GM23338 (cell line): Measurements from ENCODE around the gene HIVEP3. TPM values are rescaled to one million over a fixed set of nuclear protein-coding genes. Genes with fewer than 3 reads are reported as not detected.
"Not testable (repeated sequence)": the region's sequence is repeated elsewhere in the genome, so short reads cannot be mapped to it uniquely, and the experiment has no call there.

Experiments
- ATAC-seq: fragments of 200-7000 bp; cut with Tn5 transposase; 3 replicates; pipeline ENCODE4 v1.9.1; 2020
- DNase-seq: peaks from one replicate; pipeline ENCODE4 v3.0.0-alpha.2; 2015; ENCODE audit warnings: low spot score
- H2AFZ ChIP-seq: fragments of 200-600 bp; sonication (generic); 2 replicates; pipeline ENCODE4 v1.8.0; 2016; ENCODE audit warnings: antibody characterized with exemption, mild to moderate bottlenecking, moderate library complexity
- H3F3A ChIP-seq: fragments of 200-600 bp; sonication (generic); replicated peaks from 2 replicates; pipeline ENCODE4 v1.8.0; 2017; ENCODE audit warnings: antibody characterized with exemption, mixed run types, low read depth
- H3K27ac ChIP-seq: fragments of 200-600 bp; sonication (generic); 2 replicates; pipeline ENCODE4 v1.6.1; 2016; ENCODE audit warnings: low read depth
- H3K27me3 ChIP-seq: fragments of 200-600 bp; sonication (generic); 2 replicates; pipeline ENCODE4 v1.8.0; 2016; ENCODE audit warnings: mild to moderate bottlenecking, mixed run types, moderate library complexity; ENCODE audit not compliant: insufficient read depth
- H3K36me3 ChIP-seq: fragments of 200-600 bp; sonication (generic); 2 replicates; pipeline ENCODE4 v1.8.0; 2016; ENCODE audit warnings: mild to moderate bottlenecking; ENCODE audit not compliant: insufficient read depth
- H3K4me1 ChIP-seq: fragments of 200-600 bp; sonication (generic); 2 replicates; pipeline ENCODE4 v1.8.0; 2016; ENCODE audit warnings: mild to moderate bottlenecking, moderate library complexity; ENCODE audit not compliant: insufficient read depth
- H3K4me2 ChIP-seq: fragments of 200-600 bp; sonication (generic); 2 replicates; pipeline ENCODE4 v1.7.1; 2017; ENCODE audit warnings: mixed run types
- H3K4me3 ChIP-seq: fragments of 200-600 bp; sonication (generic); 2 replicates; pipeline ENCODE4 v1.6.1; 2016; ENCODE audit warnings: mixed run types
- H3K79me2 ChIP-seq: fragments of 200-600 bp; sonication (generic); replicated peaks from 2 replicates; pipeline ENCODE4 v1.8.0; 2017; ENCODE audit warnings: mild to moderate bottlenecking; ENCODE audit not compliant: insufficient read depth
- H3K9me2 ChIP-seq: fragments of 200-600 bp; sonication (generic); 2 replicates; pipeline ENCODE4 v1.8.0; 2017; ENCODE audit not compliant: insufficient read depth
- H4K20me1 ChIP-seq: fragments of 200-600 bp; sonication (generic); replicated peaks from 2 replicates; pipeline ENCODE4 v1.8.0; 2017; ENCODE audit warnings: mild to moderate bottlenecking; ENCODE audit not compliant: insufficient read depth
- H3K27ac Mint-ChIP-seq: 2 replicates; pipeline ENCODE4 v1.8.0; 2020; ENCODE audit warnings: inconsistent platforms, mild to moderate bottlenecking, moderate library complexity, mixed read lengths
- H3K27me3 Mint-ChIP-seq: 3 replicates; pipeline ENCODE4 v1.8.0; 2022; ENCODE audit warnings: low read depth, mild to moderate bottlenecking, moderate library complexity, mixed read lengths, inconsistent platforms; ENCODE audit not compliant: insufficient read depth, poor library complexity
- H3K36me3 Mint-ChIP-seq: 3 replicates; pipeline ENCODE4 v1.8.0; 2021; ENCODE audit warnings: low read depth, mild to moderate bottlenecking, inconsistent platforms, moderate library complexity, mixed read lengths
- H3K4me1 Mint-ChIP-seq: 3 replicates; pipeline ENCODE4 v1.8.0; 2020; ENCODE audit warnings: mild to moderate bottlenecking, inconsistent platforms, mixed read lengths
- H3K4me3 Mint-ChIP-seq: 3 replicates; pipeline ENCODE4 v1.8.0; 2021; ENCODE audit warnings: moderate library complexity, mild to moderate bottlenecking, inconsistent platforms, mixed read lengths
- H3K9me3 Mint-ChIP-seq: 3 replicates; pipeline ENCODE4 v1.8.0; 2020; ENCODE audit warnings: moderate library complexity, mild to moderate bottlenecking, inconsistent platforms, mixed read lengths
- CREB1 ChIP-seq: fragments of 250-450 bp; sonication (Bioruptor Pico); IDR thresholded peaks from 2 replicates; pipeline ENCODE4 v1.5.0; 2020; ENCODE audit warnings: low read depth, mild to moderate bottlenecking, moderate library complexity
- EZH2phosphoT487 ChIP-seq: fragments of 200-600 bp; sonication (generic); IDR thresholded peaks from one replicate; pipeline ENCODE4 v1.8.1; 2018; ENCODE audit warnings: antibody characterized with exemption; ENCODE audit not compliant: unreplicated experiment
- JUNB ChIP-seq: IDR thresholded peaks from one replicate; pipeline ENCODE4 v1.6.1; 2016; ENCODE audit warnings: antibody characterized with exemption; ENCODE audit not compliant: unreplicated experiment
- NANOG ChIP-seq: IDR thresholded peaks from 2 replicates; pipeline ENCODE4 v1.6.1; 2016; ENCODE audit warnings: antibody characterized with exemption, borderline replicate concordance
- POLR2AphosphoS5 ChIP-seq: IDR thresholded peaks from 2 replicates; pipeline ENCODE4 v1.6.1; 2016; ENCODE audit warnings: antibody characterized with exemption, low read depth
- REST ChIP-seq: IDR thresholded peaks from one replicate; pipeline ENCODE4 v1.6.1; 2018; ENCODE audit warnings: antibody characterized with exemption; ENCODE audit not compliant: unreplicated experiment
- STAT1 ChIP-seq: IDR thresholded peaks from one replicate; pipeline ENCODE4 v1.6.1; 2016; ENCODE audit warnings: antibody characterized with exemption; ENCODE audit not compliant: unreplicated experiment
- ZNF462 ChIP-seq: fragments of 250-450 bp; sonication (Bioruptor Pico); IDR thresholded peaks from 2 replicates; pipeline ENCODE4 v1.5.0; 2020; ENCODE audit warnings: mild to moderate bottlenecking, moderate library complexity
- polyA plus RNA-seq: library from polyadenylated mRNA; unstranded; fragments of >200 nt; fragmentation: Nextera tagmentation; extraction: Ambion mirVana; gene quantifications from 2 replicates; pipeline ENCODE4 v1.2.1, GENCODE V29; 2016
- total RNA-seq: library from RNA; depleted of rRNA; stranded (reverse); fragments of >200 nt; shearing (Covaris generic); gene quantifications from 2 replicates; pipeline ENCODE4 v1.2.3, GENCODE V29; 2014
- TF ChIP-seq, protein P1 (sequence below): IDR thresholded peaks from 2 replicates; pipeline ENCODE4 v1.6.1; 2016; ENCODE audit warnings: antibody characterized with exemption

HIVEP3 gene
- total and polyA plus RNA-seq, 2 experiments from 2014 or later = 0.14 to 0.24 TPM

DNA sequence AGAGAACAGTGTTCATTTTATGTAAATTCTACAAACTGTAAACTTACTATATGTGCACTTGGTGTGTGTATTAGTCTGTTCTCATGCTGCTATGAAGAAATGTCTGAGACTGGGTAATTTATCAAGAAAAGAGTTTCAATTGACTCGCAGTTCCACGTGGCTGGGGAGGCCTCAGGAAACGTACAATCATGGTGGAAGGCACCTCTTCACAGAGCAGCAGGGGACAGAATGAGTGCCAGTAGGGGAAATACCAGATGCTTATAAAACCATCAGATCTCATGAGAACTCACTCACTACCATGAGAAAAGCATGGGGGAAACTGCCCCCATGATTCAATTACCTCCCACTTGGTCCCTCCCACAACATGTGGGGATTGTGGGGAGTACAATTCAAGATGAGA, 32.8 kb upstream of the HIVEP3 start:
- not testable (repeated sequence) for H3K27ac ChIP-seq, H3K36me3 ChIP-seq, H3K4me3 Mint-ChIP-seq, H2AFZ ChIP-seq, H3K4me1 ChIP-seq, H3K4me2 ChIP-seq, H3K27me3 ChIP-seq, H4K20me1 ChIP-seq, H3K4me3 ChIP-seq, H3F3A ChIP-seq, H3K27ac Mint-ChIP-seq, H3K79me2 ChIP-seq, DNase-seq, H3K27me3 Mint-ChIP-seq, ATAC-seq, H3K9me2 ChIP-seq
- peaks cover 11% of the 10 kb centered on the region; the same call in 1 of the 3 replicates for H3K36me3 Mint-ChIP-seq
- peaks cover 22% of the 10 kb centered on the region for H3K4me1 Mint-ChIP-seq
- peaks cover 16% of the 10 kb centered on the region for H3K9me3 Mint-ChIP-seq

DNA sequence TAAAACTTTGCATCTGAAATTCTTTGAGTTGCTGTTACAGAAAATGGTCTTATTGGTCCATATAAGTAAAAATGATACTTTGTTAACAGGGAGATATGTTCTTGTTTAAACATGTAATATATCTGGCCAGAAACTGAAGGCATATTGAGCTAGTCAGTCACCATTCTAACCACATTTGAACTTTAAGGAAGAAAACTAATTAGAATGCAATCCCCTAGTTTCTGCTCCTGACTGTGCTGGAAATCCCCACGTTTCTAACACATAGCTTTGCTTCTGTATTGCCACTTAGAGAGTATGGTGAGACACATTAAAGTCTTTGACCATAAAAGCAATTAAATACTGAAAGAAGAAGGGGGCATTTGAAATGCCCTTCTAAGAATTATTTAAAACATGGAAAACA, 32.1 kb upstream of the HIVEP3 start:
- H3K27me3 ChIP-seq = no peaks in the 10 kb centered on the region
- H3K4me2 ChIP-seq = no peak overlapping the region
- DNase-seq = no peak
- Mint-ChIP-seq H3K27ac (no peak overlapping the region), H3K36me3 (peaks cover 11% of the 10 kb centered on the region; the same call in 1 of the 3 replicates), H3K27me3 (peaks cover 1% of the 10 kb centered on the region), H3K9me3 (peaks cover 16% of the 10 kb centered on the region), H3K4me1 (peaks cover 21% of the 10 kb centered on the region), H3K4me3 (no peak overlapping the region)
- H3K79me2 ChIP-seq = no peaks in the 10 kb centered on the region
- no peak overlapping the region for H3K4me3 ChIP-seq
- ATAC-seq = no peak
- H4K20me1 ChIP-seq = no peaks in the 10 kb centered on the region
- no peak overlapping the region for H2AFZ ChIP-seq
- TF ChIP-seq ZNF462 (CRISPR knock-in tag) = no peak
- no peak for TF ChIP-seq CREB1 (CRISPR knock-in tag)
- TF ChIP-seq EZH2phosphoT487 = no peak
- TF ChIP-seq, protein P1, sequence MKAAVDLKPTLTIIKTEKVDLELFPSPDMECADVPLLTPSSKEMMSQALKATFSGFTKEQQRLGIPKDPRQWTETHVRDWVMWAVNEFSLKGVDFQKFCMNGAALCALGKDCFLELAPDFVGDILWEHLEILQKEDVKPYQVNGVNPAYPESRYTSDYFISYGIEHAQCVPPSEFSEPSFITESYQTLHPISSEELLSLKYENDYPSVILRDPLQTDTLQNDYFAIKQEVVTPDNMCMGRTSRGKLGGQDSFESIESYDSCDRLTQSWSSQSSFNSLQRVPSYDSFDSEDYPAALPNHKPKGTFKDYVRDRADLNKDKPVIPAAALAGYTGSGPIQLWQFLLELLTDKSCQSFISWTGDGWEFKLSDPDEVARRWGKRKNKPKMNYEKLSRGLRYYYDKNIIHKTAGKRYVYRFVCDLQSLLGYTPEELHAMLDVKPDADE = no peak
- TF ChIP-seq STAT1 = no peak
- TF ChIP-seq NANOG = no peak
- TF ChIP-seq REST = no peak
- TF ChIP-seq JUNB = no peak
- no peak for TF ChIP-seq POLR2AphosphoS5
- H3K27ac ChIP-seq = no peak overlapping the region
- H3K36me3 ChIP-seq = no peaks in the 10 kb centered on the region
- no peaks in the 10 kb centered on the region for H3K9me2 ChIP-seq
- no peaks in the 10 kb centered on the region for H3F3A ChIP-seq
- H3K4me1 ChIP-seq = peaks cover 6% of the 10 kb centered on the region; the same call in 1 of the 2 replicates
